ENCODE measurements around the gene CDK11B.

DNA sequence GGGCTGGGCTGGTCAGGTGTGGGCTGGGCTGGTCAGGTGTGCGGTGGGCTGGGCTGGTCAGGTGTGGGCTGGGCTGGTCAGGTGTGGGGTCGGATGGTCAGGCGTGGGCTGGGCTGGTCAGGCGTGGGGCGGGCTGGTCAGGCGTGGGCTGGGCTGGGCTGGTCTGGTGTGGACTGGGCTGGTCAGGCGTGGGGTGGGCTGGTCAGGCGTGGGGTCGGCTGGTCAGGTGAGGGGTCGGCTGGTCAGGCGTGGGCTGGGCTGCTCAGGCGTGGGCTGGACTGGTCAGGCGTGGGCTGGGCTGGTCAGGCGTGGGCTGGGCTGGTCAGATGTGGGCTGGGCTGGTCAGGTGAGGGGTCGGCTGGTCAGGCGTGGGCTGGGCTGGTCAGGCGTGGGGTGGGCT, 53.1 kb downstream of the CDK11B start:
- TF ChIP-seq, protein P1, sequence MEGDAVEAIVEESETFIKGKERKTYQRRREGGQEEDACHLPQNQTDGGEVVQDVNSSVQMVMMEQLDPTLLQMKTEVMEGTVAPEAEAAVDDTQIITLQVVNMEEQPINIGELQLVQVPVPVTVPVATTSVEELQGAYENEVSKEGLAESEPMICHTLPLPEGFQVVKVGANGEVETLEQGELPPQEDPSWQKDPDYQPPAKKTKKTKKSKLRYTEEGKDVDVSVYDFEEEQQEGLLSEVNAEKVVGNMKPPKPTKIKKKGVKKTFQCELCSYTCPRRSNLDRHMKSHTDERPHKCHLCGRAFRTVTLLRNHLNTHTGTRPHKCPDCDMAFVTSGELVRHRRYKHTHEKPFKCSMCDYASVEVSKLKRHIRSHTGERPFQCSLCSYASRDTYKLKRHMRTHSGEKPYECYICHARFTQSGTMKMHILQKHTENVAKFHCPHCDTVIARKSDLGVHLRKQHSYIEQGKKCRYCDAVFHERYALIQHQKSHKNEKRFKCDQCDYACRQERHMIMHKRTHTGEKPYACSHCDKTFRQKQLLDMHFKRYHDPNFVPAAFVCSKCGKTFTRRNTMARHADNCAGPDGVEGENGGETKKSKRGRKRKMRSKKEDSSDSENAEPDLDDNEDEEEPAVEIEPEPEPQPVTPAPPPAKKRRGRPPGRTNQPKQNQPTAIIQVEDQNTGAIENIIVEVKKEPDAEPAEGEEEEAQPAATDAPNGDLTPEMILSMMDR (IDR thresholded peaks at IDR 0.05) = no peak
- no peak for TF ChIP-seq POLR2A (IDR thresholded peaks at IDR 0.05)

Measured in lower leg skin (tissue), 3 donors.